Fibroblast of villous mesenchyme (primary cell): ENCODE results near the gene LZTR1. TPM values are rescaled to one million over a fixed set of nuclear protein-coding genes. Genes with fewer than 3 reads are reported as not detected.
A peak's percentile ranks its signal among the peaks of the same experiment; 100 is the strongest.

Source experiments
- DNase-seq: peaks from one replicate; pipeline ENCODE4 v3.0.0-alpha.2; 2010; ENCODE audit warnings: low read depth
- H3K4me3 ChIP-seq: 2 replicates; pipeline ENCODE4 v1.5.1; 2011; ENCODE audit warnings: low read depth, mild to moderate bottlenecking, low read length
- CTCF ChIP-seq: IDR thresholded peaks from 2 replicates; pipeline ENCODE4 v1.5.1; 2012; ENCODE audit warnings: low read depth, mild to moderate bottlenecking, low read length; ENCODE audit not compliant: insufficient read depth
- total RNA-seq: library from RNA; depleted of rRNA; stranded (reverse); fragments of >200 nt; gene quantifications from 2 replicates; pipeline ENCODE4 v1.2.3, GENCODE V29; 2012

The LZTR1 gene
- total RNA-seq, 1 donor, result 60.9 TPM

GRCh38 chr22:21014726-21015465 lies 32.8 kb downstream of the LZTR1 start, which contains the start of gene P2RX6:
Gene P2RX6, plus strand, starts transcription at chr22:21015165. Its CDS starts 10 bp downstream, at chr22:21015175.
- peak within 1 kb of the TSS; percentile 66 for H3K4me3 ChIP-seq
- no peak for TF ChIP-seq CTCF
- peak; percentile 66 for DNase-seq

GRCh38 chr22:21015466-21016006 lies 33.4 kb downstream of the LZTR1 start:
- no peak for DNase-seq
- no peak for TF ChIP-seq CTCF
- H3K4me3 ChIP-seq, result peak overlapping the region; percentile 66

GRCh38 chr22:21016644-21017420 lies 34.7 kb downstream of the LZTR1 start:
- DNase-seq, result no peak
- no peak for TF ChIP-seq CTCF

GRCh38 chr22:21018314-21018713 lies 36.2 kb downstream of the LZTR1 start:
- no peak overlapping the region for H3K4me3 ChIP-seq
- no peak for TF ChIP-seq CTCF
- no peak for DNase-seq

More at GRCh38 chr22:21016644-21017420, 34.7 kb downstream of the LZTR1 start:
- H3K4me3 ChIP-seq, result no peak overlapping the region

GRCh38 chr22:21020802-21021429 lies 38.8 kb downstream of the LZTR1 start:
- peak; percentile 62 for TF ChIP-seq CTCF
- DNase-seq, result peak; percentile 26
- no peak overlapping the region for H3K4me3 ChIP-seq

GRCh38 chr22:21022507-21022906 lies 40.4 kb downstream of the LZTR1 start:
- H3K4me3 ChIP-seq, result no peak overlapping the region
- TF ChIP-seq CTCF, result no peak
- no peak for DNase-seq
